ENCODE results near the gene ZNF768. TPM values are rescaled to one million over a fixed set of nuclear protein-coding genes. Genes with fewer than 3 reads are reported as not detected.

The ZNF768 gene
- total RNA-seq, 1 experiment from 2014 or later: 48.8 TPM

GRCh38 chr16:30556125-30556473 is 29.7 kb upstream of the ZNF768 start:
- no peak overlapping the region for H2AFZ ChIP-seq (ENCODE audit: low read depth, low read length, poor library complexity, severe bottlenecking)
- ChIA-PET CTCF (no interaction called here), RAD21 (ENCODE audit: low non-redundant PET in 1 of 2, low total read pairs in 2 of 2, uncharacterized antibody in 2 of 2, unreplicated experiment in 2 of 2) (no interaction called here), POLR2A (no interaction called here)
- no TSS peak for BruUV-seq (replicated peaks)
- no peak overlapping the region for H3K9ac ChIP-seq (ENCODE audit: low read length)
- H3K9me2 ChIP-seq (ENCODE audit: insufficient read depth): no peaks in the 10 kb centered on the region
- H3K79me2 ChIP-seq (ENCODE audit: insufficient read depth, low read length): peaks cover 14% of the 10 kb centered on the region; the same call in 1 of the 2 replicates
- TF ChIP-seq RAD21 (IDR thresholded peaks at IDR 0.05; ENCODE audit: low read depth) (no peak), CTCF (IDR thresholded peaks at IDR 0.05 in 2 of 3, conservative IDR thresholded peaks at IDR 0.05 in 1 of 3; ENCODE audit: borderline replicate concordance in 1 of 3, insufficient read depth in 1 of 3, low read depth in 2 of 3, low read length in 2 of 3) (no peak), MAX (IDR thresholded peaks at IDR 0.05) (no peak), EGR1 (IDR thresholded peaks at IDR 0.05; ENCODE audit: low read depth) (no peak), REST (IDR thresholded peaks at IDR 0.05; ENCODE audit: low read depth) (no peak), TCF7L2 (IDR thresholded peaks at IDR 0.05; ENCODE audit: borderline replicate concordance, extremely low read depth, insufficient read depth, insufficient read length) (no peak)
- no peak overlapping the region for H3K27ac ChIP-seq (ENCODE audit: low read depth, low read length)
- no peak overlapping the region for H3K4me2 ChIP-seq (ENCODE audit: low read length)
- peaks cover 10 to 21% of the 10 kb centered on the region in 2 experiments for H3K4me1 ChIP-seq (ENCODE audit: control insufficient read depth in 1 of 2, insufficient read depth in 2 of 2, low read length in 2 of 2)
- no peaks in the 10 kb centered on the region for H3K27me3 ChIP-seq (ENCODE audit: insufficient read depth, low read length)
- no peaks in the 10 kb centered on the region for H3K9me3 ChIP-seq (ENCODE audit: control insufficient read depth in 1 of 2, insufficient read depth in 1 of 2, low read depth in 1 of 2, low read length in 2 of 2)
- no peak for ATAC-seq
- no peak overlapping the region for H3K4me3 ChIP-seq (replicated peaks in 1 of 2; ENCODE audit: low read depth in 1 of 2, low read length in 2 of 2)
- intact Hi-C loops (cut with micrococcal nuclease): no loop called here
- peaks cover 4% of the 10 kb centered on the region in 2 experiments; a peak in 2 of 4 replicates for H3K36me3 ChIP-seq (ENCODE audit: control insufficient read depth in 1 of 2, insufficient read depth in 2 of 2, low read length in 2 of 2)
- no peaks in the 10 kb centered on the region for H4K20me1 ChIP-seq (ENCODE audit: insufficient read depth)
- no peak for DNase-seq (ENCODE audit: low read depth, low spot score)
